ENCODE measurements around the gene CIDEA. TPM values are rescaled to one million over a fixed set of nuclear protein-coding genes. Genes with fewer than 3 reads are reported as not detected.

CIDEA gene
- total and polyA plus RNA-seq, 11 donors: 0.35 to 17.1 (median 1.5) TPM; not detected in 3

DNA sequence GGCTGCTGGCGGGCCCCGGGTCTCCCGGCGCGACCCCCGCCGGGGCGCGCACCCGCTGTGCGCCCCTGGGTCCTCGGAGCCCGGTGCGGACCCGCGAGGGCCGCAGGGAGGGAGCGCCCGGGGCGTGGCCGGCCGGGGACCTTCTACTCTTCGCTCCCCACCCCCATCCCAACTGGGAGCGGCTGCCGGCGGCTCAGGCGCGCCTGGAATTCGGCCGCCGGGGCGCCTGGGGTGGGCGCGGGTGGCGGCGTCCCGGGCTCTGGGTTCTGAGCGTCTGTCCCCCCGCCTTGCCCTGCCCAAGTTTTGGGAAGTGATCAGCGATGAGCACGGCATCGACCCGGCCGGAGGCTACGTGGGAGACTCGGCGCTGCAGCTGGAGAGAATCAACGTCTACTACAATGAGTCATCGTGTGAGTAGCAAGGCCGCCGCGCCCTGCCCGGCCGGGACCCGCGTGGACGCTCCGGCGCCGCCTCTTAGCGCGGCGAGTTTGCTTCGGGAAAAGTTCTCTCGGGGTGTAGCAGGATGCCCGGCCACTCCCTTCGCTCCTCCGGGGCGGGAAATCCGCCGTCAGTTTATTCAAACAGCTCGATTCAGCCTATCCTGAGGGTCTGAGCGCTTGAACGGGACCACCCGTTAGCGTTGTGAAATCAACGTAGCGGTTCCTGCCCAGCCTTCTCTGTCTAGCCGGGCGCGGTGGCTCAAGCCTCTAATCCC, 54.4 kb downstream of the CIDEA start:
- H3K9me3 ChIP-seq: peaks cover 0 to 14% (median 8%) of the 10 kb centered on the region in 12 donors
- H3K27ac ChIP-seq: peak overlapping the region; percentile 94 to 100 (median 98)
- H3K4me1 ChIP-seq: peaks cover 0 to 44% (median 27%) of the 10 kb centered on the region in 12 donors
- ATAC-seq (peak; percentile 73 to 88 (median 88)), DNase-seq (peak; percentile 85 to 93 (median 90))
- peaks cover 0 to 34% (median 28%) of the 10 kb centered on the region in 9 donors for H3K36me3 ChIP-seq
- WGBS, 4 donors: 0% methylated on average over 31 to 81 of the region's 81 CpGs
- peak overlapping the region; percentile 44 to 98 (median 82) for H3K4me3 ChIP-seq
- intact Hi-C loops (cut with DNase I): loop anchor here in 3 of 10 donors (2.0 to 10.0 kb wide), 4 partner anchors 20 to 370 kb away; partner anchors contain the start of genes AFG3L2 (in 1 of the 3) and SPIRE1 (in 1 of the 3)
- TF ChIP-seq, protein P1, sequence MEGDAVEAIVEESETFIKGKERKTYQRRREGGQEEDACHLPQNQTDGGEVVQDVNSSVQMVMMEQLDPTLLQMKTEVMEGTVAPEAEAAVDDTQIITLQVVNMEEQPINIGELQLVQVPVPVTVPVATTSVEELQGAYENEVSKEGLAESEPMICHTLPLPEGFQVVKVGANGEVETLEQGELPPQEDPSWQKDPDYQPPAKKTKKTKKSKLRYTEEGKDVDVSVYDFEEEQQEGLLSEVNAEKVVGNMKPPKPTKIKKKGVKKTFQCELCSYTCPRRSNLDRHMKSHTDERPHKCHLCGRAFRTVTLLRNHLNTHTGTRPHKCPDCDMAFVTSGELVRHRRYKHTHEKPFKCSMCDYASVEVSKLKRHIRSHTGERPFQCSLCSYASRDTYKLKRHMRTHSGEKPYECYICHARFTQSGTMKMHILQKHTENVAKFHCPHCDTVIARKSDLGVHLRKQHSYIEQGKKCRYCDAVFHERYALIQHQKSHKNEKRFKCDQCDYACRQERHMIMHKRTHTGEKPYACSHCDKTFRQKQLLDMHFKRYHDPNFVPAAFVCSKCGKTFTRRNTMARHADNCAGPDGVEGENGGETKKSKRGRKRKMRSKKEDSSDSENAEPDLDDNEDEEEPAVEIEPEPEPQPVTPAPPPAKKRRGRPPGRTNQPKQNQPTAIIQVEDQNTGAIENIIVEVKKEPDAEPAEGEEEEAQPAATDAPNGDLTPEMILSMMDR (IDR thresholded peaks at IDR 0.05): no peak
- TF ChIP-seq POLR2A (IDR thresholded peaks at IDR 0.05): peak in 1 of 2 donors; percentile 1
- no peaks in the 10 kb centered on the region for H3K27me3 ChIP-seq

DNA sequence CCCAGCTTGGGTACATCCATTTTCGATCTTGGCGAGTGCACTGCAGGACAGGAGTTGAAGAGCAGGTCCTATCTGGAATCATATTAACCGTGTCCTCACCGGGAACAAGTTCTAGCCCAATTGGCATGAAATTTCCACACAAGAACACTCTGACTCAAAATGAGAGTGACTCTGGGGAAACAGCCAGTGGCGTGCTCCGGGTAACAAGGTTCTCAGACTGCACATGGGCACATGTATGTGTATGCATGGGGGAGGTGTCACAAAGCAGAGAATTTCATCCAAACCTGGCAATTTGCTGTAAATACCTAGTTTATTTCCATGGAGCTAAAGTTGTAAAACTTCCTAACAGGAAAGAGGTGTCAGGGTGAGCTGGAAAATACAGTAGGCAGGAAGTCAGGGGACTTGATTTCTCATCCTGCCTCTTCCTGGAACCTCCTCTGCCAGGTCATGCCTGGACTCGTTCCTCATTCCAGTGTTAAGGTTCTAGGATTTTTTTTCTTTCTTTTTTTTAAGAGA, 55.6 kb downstream of the CIDEA start:
- no peak for DNase-seq
- intact Hi-C loops (cut with DNase I): loop anchor here in 3 of 10 donors (2.0 to 10.0 kb wide), 4 partner anchors 21 to 369 kb away; partner anchors contain the start of genes AFG3L2 (in 1 of the 3) and SPIRE1 (in 1 of the 3)
- Histone ChIP-seq H3K4me1 (peaks cover 0 to 56% (median 39%) of the 10 kb centered on the region in 12 donors), H3K27ac (peak overlapping the region in 11 of 12 donors; percentile 14 to 100 (median 97)), H3K36me3 (peaks cover 0 to 44% (median 37%) of the 10 kb centered on the region in 9 donors), H3K4me3 (peak overlapping the region in 11 of 12 donors; percentile 44 to 98 (median 83)), H3K9me3 (peaks cover 0 to 14% (median 8%) of the 10 kb centered on the region in 12 donors), H3K27me3 (no peaks in the 10 kb centered on the region)
- 39 to 54% (median 46%) methylated on average over 7 of the region's 7 CpGs for WGBS, 4 donors
- no peak for ATAC-seq
- TF ChIP-seq, protein P1 (IDR thresholded peaks at IDR 0.05): no peak

DNA sequence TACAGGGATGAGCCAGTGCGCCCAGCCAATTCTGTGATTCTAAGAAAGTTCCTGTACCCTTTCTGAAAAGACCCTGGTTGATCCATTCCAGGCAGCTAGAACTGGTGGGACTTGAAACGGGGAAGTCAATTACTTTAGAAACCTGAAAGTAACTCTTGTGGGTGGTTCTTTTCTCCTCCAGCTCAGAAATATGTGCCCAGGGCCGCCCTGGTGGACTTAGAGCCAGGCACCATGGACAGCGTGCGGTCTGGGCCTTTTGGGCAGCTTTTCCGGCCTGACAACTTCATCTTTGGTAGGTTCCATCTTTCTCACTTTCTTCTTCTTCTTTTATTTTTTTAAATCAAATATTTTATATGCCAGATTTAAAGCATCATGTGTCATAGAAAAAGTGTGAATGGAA, 56.6 kb downstream of the CIDEA start:
- Histone ChIP-seq H3K27ac (peak overlapping the region in 2 of 12 donors; percentile 98), H3K36me3 (peaks cover 0 to 52% (median 38%) of the 10 kb centered on the region in 9 donors), H3K4me3 (peak overlapping the region in 1 of 12 donors; percentile 80), H3K4me1 (peaks cover 0 to 67% (median 49%) of the 10 kb centered on the region in 12 donors), H3K9me3 (peaks cover 0 to 14% (median 8%) of the 10 kb centered on the region in 12 donors), H3K27me3 (no peaks in the 10 kb centered on the region)
- ATAC-seq: no peak
- intact Hi-C loops (cut with DNase I): no loop called here
- 94 to 98% (median 96%) methylated on average over 6 of the region's 6 CpGs for WGBS, 4 donors
- no peak for DNase-seq
- TF ChIP-seq, protein P1 (IDR thresholded peaks at IDR 0.05): no peak
- no peak for TF ChIP-seq POLR2A (IDR thresholded peaks at IDR 0.05)

DNA sequence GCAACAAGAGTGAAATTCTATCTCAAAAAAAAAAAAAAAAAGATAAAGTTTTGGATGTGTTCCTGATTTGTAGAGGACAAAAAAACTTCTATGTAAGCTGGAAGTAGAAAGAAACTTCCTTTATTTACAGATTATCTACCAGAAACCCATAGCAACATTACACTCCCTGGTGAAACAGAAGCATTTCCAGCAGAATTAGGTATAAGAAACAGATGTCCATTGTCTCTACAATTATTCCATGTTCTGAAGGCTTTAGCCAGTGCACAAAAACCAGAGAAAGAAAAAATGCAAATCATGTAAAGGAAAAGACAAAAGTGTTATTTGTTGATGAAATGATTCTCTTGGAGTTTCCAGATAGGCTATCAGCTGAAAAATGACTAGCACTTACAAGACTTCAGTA, 58.8 kb downstream of the CIDEA start:
- Histone ChIP-seq H3K4me1 (peaks cover 0 to 73% (median 62%) of the 10 kb centered on the region in 12 donors), H3K9me3 (peaks cover 0 to 14% (median 8%) of the 10 kb centered on the region in 12 donors), H3K27ac (peak overlapping the region in 2 of 12 donors; percentile 47 to 82), H3K27me3 (no peaks in the 10 kb centered on the region), H3K36me3 (peaks cover 0 to 71% (median 41%) of the 10 kb centered on the region in 9 donors), H3K4me3 (no peak overlapping the region)
- intact Hi-C loops (cut with DNase I): no loop called here
- DNase-seq (no peak), ATAC-seq (no peak)
- TF ChIP-seq, protein P1 (IDR thresholded peaks at IDR 0.05): no peak
- TF ChIP-seq POLR2A (IDR thresholded peaks at IDR 0.05): no peak

Measured in heart left ventricle (tissue), 16 donors.